DND-41 (cell line): ENCODE results near the gene TAGAP.
A peak's percentile ranks its signal among the peaks of the same experiment; 100 is the strongest.

Source experiments
- ATAC-seq: fragments of 200-7000 bp; cut with Tn5 transposase; 3 replicates; pipeline ENCODE4 v1.9.1; 2021; ENCODE audit warnings: low read depth; ENCODE audit not compliant: insufficient read depth
- DNase-seq: peaks from one replicate; pipeline ENCODE4 v3.0.0-alpha.2; 2020
- H2AFZ ChIP-seq: 2 replicates; pipeline ENCODE4 v1.6.0; 2012; ENCODE audit warnings: low read depth, low read length
- H3K27ac ChIP-seq: 2 replicates; pipeline ENCODE4 v1.5.1; 2012; ENCODE audit warnings: low read length, inconsistent platforms
- H3K27me3 ChIP-seq: fragments of 200-600 bp; sonication (generic); 2 replicates; pipeline ENCODE4 v1.6.0; 2012; ENCODE audit warnings: low read length, mild to moderate bottlenecking, inconsistent platforms; ENCODE audit not compliant: insufficient read depth, poor library complexity
- H3K36me3 ChIP-seq: 2 replicates; pipeline ENCODE4 v1.5.1; 2012; ENCODE audit warnings: low read length, inconsistent platforms; ENCODE audit not compliant: insufficient read depth
- H3K4me1 ChIP-seq: 2 replicates; pipeline ENCODE4 v1.5.1; 2012; ENCODE audit warnings: mild to moderate bottlenecking, low read length; ENCODE audit not compliant: insufficient read depth
- H3K4me2 ChIP-seq: 2 replicates; pipeline ENCODE4 v1.6.0; 2012; ENCODE audit warnings: mild to moderate bottlenecking, moderate library complexity, low read length, inconsistent platforms; ENCODE audit not compliant: insufficient read depth
- H3K4me3 ChIP-seq, 2 experiments: fragments of 200-600 bp in 1 of 2; shearing (Covaris generic) in 1 of 2; 2 replicates each; pipeline ENCODE4 v1.5.1; 2012 to 2016; ENCODE audit warnings: inconsistent platforms in 2 of 2, low read length in 2 of 2, mild to moderate bottlenecking in 2 of 2, low read depth in 1 of 2, moderate library complexity in 1 of 2
- H3K79me2 ChIP-seq: 2 replicates; pipeline ENCODE4 v1.6.0; 2012; ENCODE audit warnings: low read length, inconsistent platforms; ENCODE audit not compliant: insufficient read depth
- H3K9ac ChIP-seq: 2 replicates; pipeline ENCODE4 v1.6.0; 2012; ENCODE audit warnings: low read depth, mild to moderate bottlenecking, inconsistent platforms, low read length, moderate library complexity
- H3K9me3 ChIP-seq: 2 replicates; pipeline ENCODE4 v1.5.1; 2012; ENCODE audit warnings: low read length, moderate library complexity, mild to moderate bottlenecking, inconsistent platforms; ENCODE audit not compliant: insufficient read depth, severe bottlenecking
- H4K20me1 ChIP-seq: 2 replicates; pipeline ENCODE4 v1.6.0; 2012; ENCODE audit warnings: low read length; ENCODE audit not compliant: insufficient read depth
- CTCF ChIP-seq: IDR thresholded peaks from 2 replicates; pipeline ENCODE4 v1.5.1; 2012; ENCODE audit warnings: borderline replicate concordance, low read length, moderate library complexity, mild to moderate bottlenecking; ENCODE audit not compliant: poor library complexity, severe bottlenecking; ENCODE audit errors: extremely low read depth
- EZH2 ChIP-seq: IDR thresholded peaks from 3 replicates; pipeline ENCODE4 v1.6.1; 2012; ENCODE audit warnings: borderline replicate concordance, low read depth, mild to moderate bottlenecking, moderate library complexity, low read length, inconsistent platforms; ENCODE audit not compliant: severe bottlenecking

The TAGAP gene

GRCh38 chr6:159086033-159086618, 41.3 kb upstream of the TAGAP start:
- no peak overlapping the region for H3K4me3 ChIP-seq
- peak overlapping the region; percentile 30 for H2AFZ ChIP-seq
- DNase-seq: no peak
- ATAC-seq: no peak
- TF ChIP-seq EZH2: no peak
- no peak for TF ChIP-seq CTCF
- no peak overlapping the region for H3K4me2 ChIP-seq
- no peaks in the 10 kb centered on the region for H3K79me2 ChIP-seq
- H3K27ac ChIP-seq: no peak overlapping the region
- no peaks in the 10 kb centered on the region for H3K9me3 ChIP-seq
- H3K9ac ChIP-seq: no peak overlapping the region
- H3K27me3 ChIP-seq: no peaks in the 10 kb centered on the region
- H4K20me1 ChIP-seq: no peaks in the 10 kb centered on the region
- no peaks in the 10 kb centered on the region for H3K36me3 ChIP-seq
- no peaks in the 10 kb centered on the region for H3K4me1 ChIP-seq

- ATAC-seq (no peak), DNase-seq (no peak)
- Histone ChIP-seq H2AFZ (peak overlapping the region; percentile 30; the same call in 1 of the 2 replicates), H3K4me1 (no peaks in the 10 kb centered on the region), H3K27ac (no peak overlapping the region), H3K9me3 (no peaks in the 10 kb centered on the region), H3K4me3 (no peak overlapping the region), H3K9ac (no peak overlapping the region), H3K4me2 (no peak overlapping the region), H3K36me3 (no peaks in the 10 kb centered on the region), H3K79me2 (no peaks in the 10 kb centered on the region), H4K20me1 (no peaks in the 10 kb centered on the region), H3K27me3 (no peaks in the 10 kb centered on the region)
- TF ChIP-seq EZH2: no peak
- TF ChIP-seq CTCF: no peak
Measured at GRCh38 chr6:159085396-159085895, 40.7 kb upstream of the TAGAP start.

GRCh38 chr6:159084493-159085091, 39.8 kb upstream of the TAGAP start:
- no peak overlapping the region for H3K4me3 ChIP-seq
- H3K27ac ChIP-seq: no peak overlapping the region
- H3K27me3 ChIP-seq: no peaks in the 10 kb centered on the region
- no peak for ATAC-seq
- no peak overlapping the region for H3K9ac ChIP-seq
- H3K4me1 ChIP-seq: no peaks in the 10 kb centered on the region
- no peaks in the 10 kb centered on the region for H3K79me2 ChIP-seq
- H3K4me2 ChIP-seq: no peak overlapping the region
- H3K9me3 ChIP-seq: no peaks in the 10 kb centered on the region
- no peaks in the 10 kb centered on the region for H3K36me3 ChIP-seq
- no peak for TF ChIP-seq EZH2
- TF ChIP-seq CTCF: no peak
- H2AFZ ChIP-seq: no peak overlapping the region
- DNase-seq: no peak
- H4K20me1 ChIP-seq: no peaks in the 10 kb centered on the region
